SK-N-MC (cell line): ENCODE results near the gene RPL10.

Experiments used
- EZH2 ChIP-seq: fragments of 200-600 bp; sonication (generic); IDR thresholded peaks from one replicate; pipeline ENCODE4 v1.6.1; 2017; ENCODE audit warnings: antibody characterized with exemption
- POLR2AphosphoS5 ChIP-seq: IDR thresholded peaks from 2 replicates; pipeline ENCODE4 v1.6.1; 2012; ENCODE audit warnings: mild to moderate bottlenecking, low read depth, low read length, borderline replicate concordance

- no peak for TF ChIP-seq POLR2AphosphoS5
- no peak for TF ChIP-seq EZH2
These were observed 49.4 kb upstream of the RPL10 start for GRCh38 chrX:154348646-154349358.
